OCI-LY7 (cell line): ENCODE measurements around the gene SQOR.

Experiments
- CTCF ChIP-seq: fragments of 200-600 bp; sonication (generic); conservative IDR thresholded peaks from 2 replicates; pipeline ENCODE4 v1.5.1; 2014; ENCODE audit warnings: mild to moderate bottlenecking, antibody characterized with exemption, low read length, moderate library complexity, mixed read lengths
- EZH2phosphoT487 ChIP-seq: fragments of 200-600 bp; sonication (generic); IDR thresholded peaks from 2 replicates; pipeline ENCODE4 v1.6.1; 2018; ENCODE audit warnings: low read depth, borderline replicate concordance, mild to moderate bottlenecking, mixed run types, antibody characterized with exemption, low read length, moderate library complexity, mixed read lengths

- TF ChIP-seq CTCF (no peak), EZH2phosphoT487 (no peak)
These were observed 69.8 kb downstream of the SQOR start for GRCh38 chr15:45704329-45705249.
